HG02623 (cell line): ENCODE data around the gene DLX4.

ENCODE experiments used
- ATAC-seq: cut with Tn5 transposase; IDR thresholded peaks from one replicate; pipeline ENCODE4 v1.9.1; 2021; ENCODE audit warnings: moderate library complexity; ENCODE audit not compliant: unreplicated experiment

Gene DLX4

GRCh38 chr17:49969134-49969759, at the start of gene DLX4:
Gene DLX4, plus strand, starts transcription at chr17:49969190. Its CDS starts 279 bp downstream, at chr17:49969469.
- ATAC-seq, result no peak

- ATAC-seq, result no peak
These were observed 48.8 kb upstream of the DLX4 start for GRCh38 chr17:49920030-49920769.

GRCh38 chr17:49922095-49922494, 46.9 kb upstream of the DLX4 start:
- no peak for ATAC-seq

- no peak for ATAC-seq
These were observed 44.9 kb upstream of the DLX4 start for GRCh38 chr17:49924116-49924515.

GRCh38 chr17:49924589-49924988, 44.4 kb upstream of the DLX4 start:
- no peak for ATAC-seq

- no peak for ATAC-seq
These were observed 43.1 kb upstream of the DLX4 start for GRCh38 chr17:49925921-49926320.

- ATAC-seq, result no peak
These were observed 42.1 kb upstream of the DLX4 start for GRCh38 chr17:49926886-49927285.

- no peak for ATAC-seq
These were observed 40.7 kb upstream of the DLX4 start for GRCh38 chr17:49928126-49928800.

- ATAC-seq, result no peak
These were observed 40.0 kb upstream of the DLX4 start for GRCh38 chr17:49928837-49929475.

GRCh38 chr17:49930880-49931279, 38.1 kb upstream of the DLX4 start:
- no peak for ATAC-seq

- ATAC-seq, result no peak
These were observed 37.4 kb upstream of the DLX4 start for GRCh38 chr17:49931416-49932137.

GRCh38 chr17:49932138-49932723, 36.8 kb upstream of the DLX4 start:
- ATAC-seq, result no peak

- no peak for ATAC-seq
These were observed 36.1 kb upstream of the DLX4 start for GRCh38 chr17:49932901-49933300.

- ATAC-seq, result no peak
These were observed 33.3 kb upstream of the DLX4 start for GRCh38 chr17:49935526-49936210.

- no peak for ATAC-seq
These were observed 32.6 kb upstream of the DLX4 start for GRCh38 chr17:49936386-49936785.

- ATAC-seq, result no peak
These were observed 29.7 kb upstream of the DLX4 start for GRCh38 chr17:49939318-49939717.

GRCh38 chr17:49941427-49941826, 27.6 kb upstream of the DLX4 start:
- no peak for ATAC-seq

- no peak for ATAC-seq
These were observed 26.0 kb upstream of the DLX4 start for GRCh38 chr17:49942947-49943346.

- ATAC-seq, result no peak
These were observed 24.6 kb upstream of the DLX4 start for GRCh38 chr17:49944273-49944870.

- ATAC-seq, result no peak
These were observed 22.8 kb upstream of the DLX4 start for GRCh38 chr17:49946208-49946607.
